Non-pigmented ciliary epithelial cell (primary cell): Measurements from ENCODE around the gene PTPN13.
"Not testable (repeated sequence)": the region's sequence is repeated elsewhere in the genome, so short reads cannot be mapped to it uniquely, and the experiment has no call there.

Experiments used
- DNase-seq: peaks from one replicate; pipeline ENCODE4 v3.0.0-alpha.2; 2010; ENCODE audit warnings: low read depth

Gene PTPN13

DNA sequence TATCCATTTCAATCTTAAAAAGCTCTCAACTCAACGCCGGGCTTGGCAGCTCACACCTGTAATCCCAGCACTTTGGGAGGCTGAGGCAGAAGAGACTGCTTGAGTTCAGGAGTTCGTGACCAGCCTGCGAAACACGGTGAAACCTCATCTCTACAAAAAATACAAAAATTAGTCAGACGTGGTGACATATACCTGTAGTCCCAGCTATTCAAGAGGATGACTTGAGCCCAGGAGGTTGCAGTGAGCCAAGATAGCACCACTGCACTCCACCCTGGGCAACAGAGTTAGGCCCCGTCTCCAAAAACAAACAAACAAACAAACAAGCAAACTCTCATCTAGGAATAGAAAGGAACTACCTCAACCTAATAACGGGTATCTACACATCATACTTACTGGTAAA lies 50.8 kb downstream of the PTPN13 start:
- DNase-seq = no peak

- DNase-seq = no peak
These were observed 58.3 kb downstream of the PTPN13 start for GRCh38 chr4:86652332-86652932.

- DNase-seq = no peak
These were observed 59.2 kb downstream of the PTPN13 start for GRCh38 chr4:86653237-86653865.

GRCh38 chr4:86656781-86657180 lies 62.7 kb downstream of the PTPN13 start:
- not testable (repeated sequence) for DNase-seq

GRCh38 chr4:86657382-86657781 lies 63.3 kb downstream of the PTPN13 start:
- no peak for DNase-seq

- DNase-seq = no peak
These were observed 63.8 kb downstream of the PTPN13 start for GRCh38 chr4:86657910-86658309.

- no peak for DNase-seq
These were observed 66.3 kb downstream of the PTPN13 start for GRCh38 chr4:86660401-86660800.

- no peak for DNase-seq
These were observed 66.9 kb downstream of the PTPN13 start for GRCh38 chr4:86661006-86661405.

- no peak for DNase-seq
These were observed 67.3 kb downstream of the PTPN13 start for GRCh38 chr4:86661418-86661817.

GRCh38 chr4:86664959-86665358 lies 70.8 kb downstream of the PTPN13 start:
- peak; percentile 68 for DNase-seq

- DNase-seq = no peak
These were observed 76.2 kb downstream of the PTPN13 start for GRCh38 chr4:86670298-86670697.

GRCh38 chr4:86670756-86671155 lies 76.6 kb downstream of the PTPN13 start:
- DNase-seq = peak; percentile 57

- no peak for DNase-seq
These were observed 81.4 kb downstream of the PTPN13 start for GRCh38 chr4:86675548-86675947.

- DNase-seq = no peak
These were observed 84.7 kb downstream of the PTPN13 start for GRCh38 chr4:86678796-86679195.

DNA sequence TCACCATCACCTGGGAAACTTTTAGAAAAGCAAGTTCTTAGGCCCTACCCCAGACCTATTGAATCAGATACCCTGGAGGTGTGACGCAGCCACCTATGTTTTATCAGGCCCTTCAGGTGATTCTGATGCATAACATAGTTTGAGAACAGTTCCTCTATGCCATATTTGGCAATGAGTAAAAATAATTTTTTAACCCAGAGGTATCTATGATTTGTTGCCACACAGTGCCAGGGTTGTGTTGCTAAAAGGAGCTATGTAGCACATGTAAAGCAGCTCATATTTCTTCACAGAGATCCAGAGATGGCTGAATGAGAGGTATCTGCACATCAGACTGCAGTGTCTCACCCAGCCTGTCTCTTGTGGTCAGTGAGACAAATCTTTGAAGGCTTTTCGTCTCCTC lies 85.3 kb downstream of the PTPN13 start:
- no peak for DNase-seq

GRCh38 chr4:86683167-86683566 lies 89.1 kb downstream of the PTPN13 start:
- DNase-seq = no peak

DNA sequence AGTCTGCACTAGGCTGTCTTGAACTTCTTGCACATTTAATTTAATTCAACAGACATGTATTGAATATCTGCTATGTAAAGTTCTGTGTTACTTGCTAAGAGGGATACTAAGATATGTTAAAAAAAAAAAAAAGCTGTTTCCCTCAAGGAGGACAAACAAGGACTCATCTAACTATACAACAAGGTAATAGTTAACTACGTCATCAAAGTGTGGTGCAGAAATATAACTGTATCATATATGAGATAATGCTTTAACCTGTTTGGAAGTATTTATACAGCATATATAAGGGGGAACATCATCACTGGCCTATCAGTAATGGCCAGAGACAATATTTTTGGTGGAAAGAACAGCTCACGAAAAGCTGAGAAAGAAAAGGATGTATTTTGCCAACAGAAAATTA lies 89.9 kb downstream of the PTPN13 start:
- DNase-seq = no peak

DNA sequence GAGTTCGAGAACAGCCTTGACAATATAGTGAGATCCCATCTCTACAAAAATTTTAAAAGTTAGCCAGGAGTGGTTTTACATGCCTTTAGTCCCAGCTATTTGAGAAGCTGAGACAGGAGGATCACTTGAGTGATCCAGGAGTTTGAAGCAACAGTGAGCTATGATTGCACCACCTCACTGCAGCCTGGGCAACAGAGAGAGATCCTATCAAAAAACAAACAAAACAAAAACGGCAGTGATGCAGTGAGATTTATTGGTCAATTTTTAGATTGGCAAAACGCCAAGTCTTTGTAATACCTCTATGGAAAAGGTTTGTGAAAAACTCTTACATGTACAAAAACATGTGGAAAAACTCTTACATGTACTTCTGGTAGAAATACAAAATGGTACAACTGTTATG lies 91.3 kb downstream of the PTPN13 start:
- DNase-seq = peak; percentile 1

GRCh38 chr4:86686741-86687140 lies 92.6 kb downstream of the PTPN13 start:
- DNase-seq = no peak

DNA sequence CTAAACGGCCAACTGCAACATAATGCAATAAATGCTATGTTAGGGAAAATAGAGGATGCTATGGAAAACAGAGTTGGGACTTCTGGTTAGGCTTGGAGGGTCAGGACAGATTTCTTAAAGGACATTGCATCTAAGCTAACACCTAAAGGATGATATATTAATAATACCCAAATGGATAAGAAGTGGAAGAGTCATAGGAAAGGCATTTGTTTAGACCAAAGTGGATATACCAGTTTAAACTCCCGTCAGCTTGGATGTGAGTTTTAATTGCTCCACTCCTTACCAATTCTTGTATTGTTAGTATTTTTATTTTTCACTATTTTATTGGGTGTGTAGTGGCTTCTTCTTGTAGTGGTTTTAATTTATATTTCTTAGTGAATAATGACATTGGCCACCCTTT lies 93.9 kb downstream of the PTPN13 start:
- no peak for DNase-seq

DNA sequence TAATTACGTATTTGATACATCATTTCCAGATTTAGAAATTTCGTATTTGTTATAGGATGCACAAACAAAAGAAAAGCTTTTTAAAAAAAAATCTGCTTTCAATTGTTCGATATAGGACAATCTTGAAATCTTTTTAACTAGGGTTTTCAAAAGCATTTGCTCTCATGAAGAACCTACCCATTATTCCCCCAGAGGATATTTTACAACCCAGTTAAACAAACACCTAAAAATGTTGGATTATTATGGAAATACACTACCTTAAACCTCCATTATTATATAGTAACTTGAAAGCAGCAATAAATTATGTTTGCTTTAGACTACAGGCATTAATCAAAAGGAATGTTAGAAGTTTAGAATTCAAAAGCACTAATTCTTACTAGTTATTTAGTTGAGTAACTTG lies 110.5 kb downstream of the PTPN13 start:
- no peak for DNase-seq

DNA sequence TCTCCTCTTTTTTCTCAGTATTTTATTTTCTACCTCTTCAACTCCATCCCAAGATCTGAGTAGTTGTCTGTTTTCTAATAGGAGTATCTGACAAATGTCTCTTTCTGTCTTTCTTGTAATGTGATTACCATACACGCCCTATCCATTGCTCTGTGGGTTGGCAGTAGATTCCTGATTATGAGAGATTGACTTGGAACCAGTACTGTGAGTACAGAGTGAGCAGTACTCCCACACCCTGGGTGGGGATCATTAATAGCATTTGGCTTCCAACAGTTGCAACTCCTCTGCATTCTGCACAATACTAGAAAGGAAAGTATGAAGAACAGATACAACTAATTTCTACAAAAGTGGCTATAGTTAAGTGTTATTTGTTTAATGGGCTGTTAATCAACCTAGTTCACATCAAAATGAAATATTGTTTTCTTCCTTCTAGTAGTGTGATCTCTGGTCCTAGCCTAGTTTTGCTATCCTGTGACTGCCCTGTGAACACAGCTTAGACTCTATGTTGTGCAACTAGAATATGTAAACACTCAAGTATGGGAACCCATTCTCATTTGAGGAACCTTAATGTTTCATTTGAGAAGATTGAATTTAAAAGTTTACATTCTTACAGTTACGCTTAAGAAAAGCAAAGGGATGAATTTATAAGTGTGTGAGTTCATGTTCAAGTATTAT lies 112.9 kb downstream of the PTPN13 start:
- no peak for DNase-seq

GRCh38 chr4:86717651-86718050 lies 123.5 kb downstream of the PTPN13 start:
- no peak for DNase-seq

- DNase-seq = no peak
These were observed 124.0 kb downstream of the PTPN13 start for GRCh38 chr4:86718152-86718551.
